Purkinje cell (primary cell): ENCODE results near the gene GDF9. TPM values are rescaled to one million over a fixed set of nuclear protein-coding genes. Genes with fewer than 3 reads are reported as not detected.

Experiments used
- polyA plus RNA-seq: library from polyadenylated mRNA; unstranded; fragments of >200 nt; fragmentation: Nextera tagmentation; gene quantifications from 2 replicates; pipeline ENCODE4 v1.2.1, GENCODE V29; 2014

The GDF9 gene
- polyA plus RNA-seq: not detected in 2 replicates

GRCh38 chr5:132866342-132867045 lies at the start of gene GDF9, which contains the start of gene UQCRQ:
Gene GDF9, minus strand, starts transcription at chr5:132866469. Its CDS starts 1,936 bp downstream, at chr5:132864533.
Gene UQCRQ, plus strand, starts transcription at chr5:132866642. Its CDS starts 240 bp downstream, at chr5:132866882.

GRCh38 chr5:132873119-132873929 lies 7.1 kb upstream of the GDF9 start, which contains the start of gene LEAP2:
Gene LEAP2, plus strand, starts transcription at chr5:132873668. Its CDS starts 27 bp downstream, at chr5:132873695.

GRCh38 chr5:132830436-132831094 lies 35.7 kb downstream of the GDF9 start, which contains the start of gene SHROOM1:
Gene SHROOM1, minus strand, starts transcription at chr5:132830647. Its CDS starts 4,507 bp downstream, at chr5:132826140.

GRCh38 chr5:132812781-132813598 lies 53.3 kb downstream of the GDF9 start, which contains the start of gene SOWAHA:
Gene SOWAHA, plus strand, starts transcription at chr5:132813302. Its CDS starts 320 bp downstream, at chr5:132813622.

Other genes with a start within 250 kb of the GDF9 start
- not detected in 2 replicates for gene IL13, start 208.3 kb downstream of the GDF9 start, polyA plus RNA-seq
- 0.71 TPM in 1 of 2 replicates, not detected in the other for gene IL4, start 192.5 kb downstream of the GDF9 start, polyA plus RNA-seq
- 146 and 152 TPM in 2 replicates for gene KIF3A, start 128.9 kb downstream of the GDF9 start, polyA plus RNA-seq
- gene CCNI2, start 119.0 kb downstream of the GDF9 start, polyA plus RNA-seq: 141 and 152 TPM in 2 replicates
- 46.5 and 48.3 TPM in 2 replicates for gene SEPTIN8, start 89.2 kb downstream of the GDF9 start, polyA plus RNA-seq
- gene SOWAHA, start 53.2 kb downstream of the GDF9 start, polyA plus RNA-seq: 2.9 and 6.2 TPM in 2 replicates
- gene SHROOM1, start 35.8 kb downstream of the GDF9 start, polyA plus RNA-seq: 1.6 and 2.3 TPM in 2 replicates
- 1,974 and 2,272 TPM in 2 replicates for gene UQCRQ, start 173 bp upstream of the GDF9 start, polyA plus RNA-seq
- gene LEAP2, start 7.2 kb upstream of the GDF9 start, polyA plus RNA-seq: 0.54 and 2.1 TPM in 2 replicates
- 26.7 and 37.9 TPM in 2 replicates for gene AFF4, start 97.2 kb upstream of the GDF9 start, polyA plus RNA-seq
- 32.1 and 50.0 TPM in 2 replicates for gene ZCCHC10, start 160.1 kb upstream of the GDF9 start, polyA plus RNA-seq
- 142 and 176 TPM in 2 replicates for gene HSPA4, start 185.5 kb upstream of the GDF9 start, polyA plus RNA-seq